Measurements from ENCODE around the gene SLC25A22.

Gene SLC25A22

DNA sequence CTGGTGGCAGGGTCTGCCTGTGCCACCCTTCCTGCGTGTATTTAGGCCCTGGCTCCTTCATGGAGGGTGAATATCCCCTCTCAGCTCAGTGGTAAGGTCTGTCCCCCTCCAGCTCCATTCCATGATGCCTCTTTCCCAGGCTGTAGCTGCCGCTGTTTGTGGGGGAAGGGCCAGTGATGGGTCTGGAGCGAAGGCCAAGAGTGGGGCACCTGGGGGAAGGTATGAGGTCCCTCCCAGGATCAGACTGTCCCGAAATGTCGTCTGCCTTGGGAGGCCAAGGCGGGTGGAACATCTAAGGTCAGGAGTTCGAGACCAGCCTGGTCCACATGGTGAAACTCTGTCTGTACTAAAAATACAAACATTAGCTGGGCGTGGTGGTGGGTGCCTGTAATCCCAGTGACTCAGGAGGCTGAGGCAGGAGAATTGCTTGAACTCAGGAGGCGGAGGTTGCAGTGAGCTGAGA, 35.8 kb upstream of the SLC25A22 start:
- no peak for DNase-seq

DNA sequence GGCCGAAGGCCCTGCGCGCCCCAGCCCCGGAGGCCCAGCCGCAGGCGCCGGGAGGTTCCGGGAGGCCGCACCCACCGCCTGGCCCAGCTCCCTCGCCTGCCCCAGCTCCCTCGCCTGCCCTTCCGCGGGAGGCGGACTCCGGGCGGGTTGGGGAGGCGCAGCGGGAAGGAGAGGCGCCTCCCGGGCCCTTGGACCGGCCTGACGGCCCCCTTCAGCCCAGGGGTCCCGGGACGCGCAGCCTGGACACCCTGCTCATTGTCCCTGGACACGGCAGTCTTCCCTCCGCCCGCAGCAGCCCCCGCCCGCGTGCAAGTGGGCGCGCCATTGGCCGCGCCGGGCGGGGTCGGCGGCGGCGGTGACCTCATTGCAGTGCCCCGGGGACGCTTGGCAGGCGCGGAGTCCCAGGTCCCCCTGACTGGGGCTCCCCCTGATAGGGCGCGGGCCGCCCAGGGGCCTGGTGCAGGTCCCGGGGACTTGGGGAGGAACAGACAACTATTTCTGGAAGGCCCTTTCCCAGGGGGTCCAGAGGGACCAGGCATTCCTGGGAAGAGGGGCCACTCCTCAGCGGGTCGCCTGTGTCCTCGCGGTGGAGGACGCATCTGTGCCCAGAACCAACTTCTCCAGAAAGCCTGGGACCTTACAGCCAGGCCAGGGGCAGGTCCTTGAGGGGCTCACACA, 35.2 kb upstream of the SLC25A22 start:
- peak; percentile 49 for DNase-seq

DNA sequence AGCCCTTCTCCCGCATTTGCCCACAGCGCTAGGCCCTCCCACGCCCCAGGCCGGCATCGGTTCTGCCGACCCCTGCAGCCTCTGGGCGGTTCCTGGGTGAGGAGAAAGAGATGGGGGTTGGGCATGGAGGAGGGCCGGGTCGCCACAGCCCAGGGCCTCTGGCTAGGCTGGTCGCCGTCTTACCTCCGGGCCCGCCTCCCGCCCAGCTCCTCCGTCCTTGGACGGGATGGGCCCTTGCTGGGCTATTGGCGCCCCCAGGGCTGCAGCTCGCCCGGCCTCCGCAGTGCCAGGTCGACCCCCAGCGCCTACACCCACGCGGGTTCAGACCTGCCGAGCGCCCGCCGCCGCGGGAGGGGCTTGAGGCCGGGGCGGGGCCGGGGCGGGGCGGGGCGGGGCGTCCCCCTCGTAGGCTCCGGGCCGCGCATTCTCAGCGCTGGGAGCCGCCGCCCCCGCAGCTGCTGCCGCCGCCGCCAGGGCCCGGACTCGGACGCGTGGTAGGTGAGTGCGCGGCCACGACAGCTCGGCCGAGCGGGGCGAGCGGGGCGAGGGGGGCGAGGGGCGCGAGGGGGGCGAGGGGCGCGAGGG, 34.5 kb upstream of the SLC25A22 start, which contains the start of gene CD151:
Gene CD151 (plus strand): TSS at position 424 of the 585 bp plus-strand sequence. CDS start 3,118 bp downstream, outside the sequence.
- DNase-seq = peak; percentile 63

DNA sequence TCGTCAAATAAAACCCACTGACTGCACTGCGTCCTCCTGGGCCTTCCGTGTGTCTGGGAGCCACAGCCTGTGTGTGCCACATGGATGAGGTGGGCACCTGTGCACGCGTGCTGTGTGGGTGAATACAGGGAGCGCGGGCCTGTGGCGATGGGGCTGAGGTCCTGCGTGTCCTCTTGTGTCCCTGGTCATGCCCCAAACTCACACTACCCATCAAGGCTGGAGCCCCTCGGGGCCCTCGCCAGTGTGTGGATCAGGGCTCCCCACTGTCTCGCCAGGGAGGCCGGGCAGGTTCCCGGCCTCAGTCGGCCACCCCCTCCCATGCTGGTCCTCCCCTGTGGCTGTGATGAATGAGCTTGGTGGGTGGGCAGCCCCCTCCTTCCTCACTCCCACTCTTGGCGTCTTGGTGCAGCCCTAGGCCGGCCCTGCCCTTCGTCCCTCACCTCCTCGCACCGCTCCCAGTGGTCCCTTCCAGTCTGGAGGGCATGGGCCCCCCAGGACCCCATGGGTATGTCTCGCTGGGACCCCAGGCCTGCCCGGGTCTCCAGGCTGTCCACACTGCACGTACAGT, 34.0 kb upstream of the SLC25A22 start:
- no peak for DNase-seq

DNA sequence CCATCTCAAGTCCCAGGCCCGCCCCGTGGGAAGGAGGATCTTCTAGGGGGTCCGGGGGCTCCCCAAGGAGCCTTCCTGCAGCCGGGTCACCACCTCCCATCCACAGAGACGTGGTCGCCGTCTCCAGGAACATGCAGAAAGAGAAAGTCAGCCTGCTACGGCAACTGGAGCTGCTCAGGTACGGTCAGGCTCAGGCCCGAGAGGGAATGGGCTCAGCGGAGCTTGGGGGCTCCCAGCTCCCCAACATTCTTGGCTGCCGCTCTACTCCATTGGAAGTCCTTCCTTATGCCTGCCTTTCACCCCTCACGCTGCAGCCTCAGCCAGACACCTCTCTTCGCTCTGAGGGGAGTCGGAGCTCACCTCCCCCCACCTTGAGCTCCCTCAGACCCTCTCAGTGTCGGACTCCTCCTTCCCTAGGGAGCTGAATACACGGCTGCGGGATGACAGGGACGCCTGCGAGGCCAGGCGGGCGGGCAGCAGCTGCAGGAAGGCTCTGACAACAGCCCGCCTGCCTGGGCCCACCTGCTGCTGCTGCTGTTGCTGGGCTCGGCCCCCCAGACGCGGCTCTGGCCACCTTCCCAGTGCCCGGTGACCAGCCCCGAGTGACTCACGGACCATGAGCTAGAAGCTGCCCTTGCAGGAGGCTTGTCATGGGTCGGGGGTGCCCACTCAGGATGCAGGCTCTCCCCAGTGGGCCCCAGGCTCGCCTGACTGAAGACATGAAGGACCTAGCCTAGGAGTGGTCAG, 33.2 kb upstream of the SLC25A22 start:
- no peak for DNase-seq

DNA sequence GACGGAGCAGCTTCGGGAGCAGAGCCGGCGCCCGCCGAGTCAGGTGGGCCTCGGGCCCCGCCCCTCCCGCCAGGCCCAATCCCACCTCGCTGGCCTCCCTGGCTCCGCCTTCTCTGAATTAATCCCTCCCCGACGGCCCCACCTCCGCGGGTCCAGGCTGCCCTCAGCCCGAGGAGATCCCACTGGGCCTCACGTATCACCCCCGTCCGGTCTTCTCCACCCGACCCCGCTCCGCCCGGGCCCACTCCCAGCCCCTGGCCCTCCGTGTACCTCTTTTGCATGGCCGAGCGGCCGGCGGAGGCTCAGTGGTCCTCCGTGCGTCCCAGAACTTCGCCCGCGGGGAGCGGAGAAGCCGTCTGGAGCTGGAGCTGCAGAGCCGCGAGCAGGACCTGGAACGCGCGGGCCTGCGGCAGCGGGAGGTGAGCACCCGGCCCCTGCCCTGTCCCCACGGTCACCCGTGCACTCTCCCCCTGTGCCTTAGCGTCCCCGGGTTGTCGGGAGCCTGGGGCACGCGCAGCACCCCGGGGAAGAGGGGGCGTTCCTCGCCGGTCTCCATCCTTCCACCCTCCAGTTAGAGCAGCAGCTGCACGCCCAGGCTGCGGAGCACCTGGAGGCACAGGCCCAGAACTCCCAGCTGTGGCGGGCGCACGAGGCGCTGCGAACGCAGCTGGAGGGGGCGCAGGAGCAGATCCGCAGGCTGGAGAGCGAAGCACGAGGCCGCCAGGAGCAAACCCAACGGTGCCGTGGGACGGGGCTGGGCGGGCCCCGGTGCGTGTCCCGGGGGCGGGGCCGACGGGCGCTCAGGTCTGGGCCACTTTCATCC, 32.4 kb upstream of the SLC25A22 start:
- DNase-seq = peak; percentile 71

DNA sequence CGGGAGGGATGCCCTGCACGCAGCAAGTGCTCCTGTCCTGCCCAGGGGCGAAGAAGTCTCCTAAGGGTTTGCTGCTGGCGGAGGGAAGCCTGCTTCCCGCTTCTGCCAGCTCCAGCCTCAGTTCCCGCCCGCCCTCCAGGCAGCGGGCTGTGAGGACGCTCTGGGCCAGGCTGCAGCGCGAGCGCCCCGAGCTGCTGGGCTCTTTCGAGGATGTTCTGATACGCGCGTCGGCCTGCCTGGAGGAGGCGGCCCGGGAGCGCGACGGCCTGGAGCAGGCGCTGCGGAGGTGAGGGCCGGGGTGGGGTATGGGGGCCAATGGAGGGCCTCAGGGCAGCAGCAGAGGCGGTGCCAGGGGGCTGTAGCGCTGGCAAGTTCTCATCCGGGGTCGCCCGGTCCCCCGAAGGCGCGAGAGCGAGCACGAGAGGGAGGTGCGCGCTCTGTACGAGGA, 31.8 kb upstream of the SLC25A22 start:
- no peak for DNase-seq

DNA sequence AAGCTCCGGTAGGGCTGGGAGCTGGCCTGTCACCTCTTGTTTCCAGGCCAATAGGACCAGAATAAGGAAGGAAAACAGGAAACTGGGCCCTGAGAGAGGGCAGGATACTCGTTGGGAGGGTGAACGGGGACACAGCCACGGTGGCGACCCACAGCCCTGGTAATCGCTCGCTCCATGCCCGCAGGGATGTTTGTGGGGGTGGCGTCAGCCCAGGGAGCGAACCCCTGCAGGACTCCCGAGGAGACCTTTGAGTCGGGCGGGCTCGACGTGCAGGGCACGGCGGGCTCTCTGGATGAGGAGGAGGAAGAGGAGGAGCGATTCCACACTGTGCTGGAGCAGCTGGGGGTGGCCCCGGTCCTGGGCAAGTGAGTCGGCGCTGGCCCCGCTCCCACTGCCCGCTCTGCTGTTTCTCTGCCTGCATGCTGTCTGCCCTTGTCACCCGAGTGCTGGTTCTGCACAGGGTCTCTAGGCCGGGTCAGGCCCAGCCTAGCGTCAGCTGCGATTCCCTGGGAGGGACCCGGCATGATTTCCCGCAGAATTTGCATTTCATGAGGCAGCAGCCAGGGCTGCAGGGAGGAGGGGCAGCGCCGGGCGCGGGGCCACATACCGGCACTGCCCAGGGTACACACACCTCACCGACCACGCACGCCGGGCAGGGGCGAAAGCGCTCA, 31.2 kb upstream of the SLC25A22 start:
- DNase-seq = no peak

DNA sequence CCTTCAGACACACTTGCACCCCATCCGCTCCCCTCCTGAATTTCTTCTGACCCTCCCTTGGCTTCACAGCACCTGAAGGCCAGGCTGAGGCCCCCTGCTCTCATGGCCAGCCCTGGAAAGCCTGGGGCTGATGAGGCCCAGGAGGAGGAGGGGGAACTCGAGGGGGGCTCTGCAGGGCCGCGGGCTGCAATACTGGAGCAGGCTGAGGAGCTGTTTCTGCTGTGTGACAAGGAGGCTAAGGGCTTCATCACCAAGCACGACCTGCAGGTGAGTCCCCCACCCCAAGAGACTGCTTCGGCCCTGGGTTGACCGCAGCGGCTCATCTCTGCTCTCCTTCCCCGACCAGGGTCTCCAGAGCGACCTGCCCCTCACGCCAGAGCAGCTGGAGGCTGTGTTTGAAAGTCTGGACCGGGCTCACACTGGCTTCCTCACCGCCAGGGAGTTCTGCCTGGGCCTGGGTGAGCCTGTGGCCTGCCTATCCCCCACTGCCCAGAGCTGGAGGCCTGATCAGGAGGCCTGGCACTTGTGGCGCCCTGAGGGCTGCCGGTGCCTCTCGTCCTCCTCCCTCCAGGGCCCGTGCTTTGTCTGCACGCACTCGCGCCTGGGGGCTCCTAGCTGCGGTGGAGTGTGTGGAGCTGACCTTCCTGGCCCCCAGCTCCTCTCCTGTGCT, 30.6 kb upstream of the SLC25A22 start:
- DNase-seq = no peak

DNA sequence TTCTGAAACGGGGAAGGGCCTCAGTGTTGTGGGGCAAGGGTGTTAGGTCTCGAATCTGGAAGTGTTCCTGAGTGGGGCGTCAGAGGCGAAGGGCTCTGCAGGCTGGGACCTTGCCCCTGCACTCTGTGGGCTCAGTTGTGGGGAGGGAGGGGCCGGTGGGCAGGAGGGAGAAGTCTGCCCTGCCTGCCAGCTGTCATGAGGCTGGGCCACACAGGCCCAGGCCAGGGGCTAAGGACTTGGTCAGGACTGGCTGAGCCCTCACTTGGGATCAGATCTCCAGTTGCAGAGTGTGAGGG, 29.8 kb upstream of the SLC25A22 start, which contains the start of gene CRACR2B:
Gene CRACR2B (plus strand): TSS at position 23 of the 296 bp plus-strand sequence. CDS start 689 bp downstream, outside the sequence.
- DNase-seq = no peak

DNA sequence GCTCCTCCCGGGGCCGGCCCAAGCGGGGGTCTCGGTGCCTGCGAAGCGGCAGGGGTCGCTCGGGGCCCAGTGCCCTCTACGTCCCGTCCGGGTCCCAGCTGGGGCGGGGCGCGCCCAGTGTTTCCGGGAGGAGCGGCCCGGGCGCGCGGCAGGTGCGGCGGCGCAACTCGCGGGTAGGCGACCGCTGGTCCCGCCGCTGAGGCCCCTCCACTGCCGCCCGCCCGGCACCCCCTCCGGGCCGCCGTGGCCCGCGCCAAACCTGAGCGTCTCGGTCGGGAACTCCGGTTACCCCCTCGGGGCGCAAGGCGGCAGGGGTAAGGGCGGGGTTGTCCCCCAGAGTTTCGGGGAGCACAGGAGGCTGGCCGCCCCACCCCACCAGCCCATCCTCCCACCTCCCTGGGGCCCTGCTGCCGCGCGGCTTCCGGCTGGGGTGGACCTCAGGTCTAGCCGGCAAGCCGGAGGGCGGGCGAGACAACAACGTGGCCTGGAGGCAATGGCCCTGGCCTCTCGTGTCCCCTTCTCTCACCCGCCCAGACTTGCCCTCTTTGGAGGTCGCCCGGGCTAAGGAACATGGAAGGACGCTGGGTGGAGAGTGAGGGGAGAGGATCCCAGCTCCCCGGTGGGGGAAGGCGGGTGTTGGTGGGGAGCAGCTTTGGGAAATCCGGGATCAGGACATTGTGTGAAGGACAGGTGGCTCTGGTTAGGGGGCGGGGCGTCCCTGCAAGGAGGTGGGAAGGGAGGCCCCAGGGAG, 29.2 kb upstream of the SLC25A22 start:
- DNase-seq = no peak

DNA sequence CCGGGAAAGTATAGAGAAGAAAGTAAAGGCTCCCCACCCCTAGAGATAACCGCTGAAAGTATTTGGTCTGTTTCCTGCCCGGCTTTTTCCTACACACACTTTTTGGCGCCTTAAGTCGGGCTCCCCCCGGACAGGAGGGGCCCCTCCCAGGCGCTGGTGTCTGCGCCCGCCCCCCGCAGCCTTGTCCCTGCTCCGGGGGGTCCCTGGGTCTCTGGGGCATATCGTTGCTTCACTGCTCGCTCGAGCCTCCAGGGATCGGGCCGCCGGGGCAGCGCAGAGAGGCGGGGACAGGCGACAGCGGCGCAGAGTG, 28.7 kb upstream of the SLC25A22 start:
- DNase-seq = no peak

DNA sequence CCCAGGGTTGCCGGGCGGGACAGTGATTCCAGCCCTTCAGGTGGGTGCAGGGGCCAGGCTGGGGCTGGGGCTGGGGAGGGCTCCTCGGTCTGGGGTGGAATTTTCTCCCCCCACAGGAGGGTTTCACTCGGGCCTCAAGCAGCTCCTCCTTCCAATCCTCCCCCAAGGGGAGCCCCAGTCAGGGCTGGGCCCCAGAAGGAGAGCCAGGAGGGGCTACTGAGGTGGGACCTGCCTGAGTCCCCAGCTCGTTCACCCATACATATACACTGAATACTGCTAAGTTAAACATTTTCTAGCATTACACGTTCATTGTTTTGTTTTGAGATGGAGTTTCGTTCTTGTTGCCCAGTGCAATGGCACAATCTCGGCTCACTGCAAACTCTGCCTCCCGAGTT, 28.1 kb upstream of the SLC25A22 start:
- no peak for DNase-seq

DNA sequence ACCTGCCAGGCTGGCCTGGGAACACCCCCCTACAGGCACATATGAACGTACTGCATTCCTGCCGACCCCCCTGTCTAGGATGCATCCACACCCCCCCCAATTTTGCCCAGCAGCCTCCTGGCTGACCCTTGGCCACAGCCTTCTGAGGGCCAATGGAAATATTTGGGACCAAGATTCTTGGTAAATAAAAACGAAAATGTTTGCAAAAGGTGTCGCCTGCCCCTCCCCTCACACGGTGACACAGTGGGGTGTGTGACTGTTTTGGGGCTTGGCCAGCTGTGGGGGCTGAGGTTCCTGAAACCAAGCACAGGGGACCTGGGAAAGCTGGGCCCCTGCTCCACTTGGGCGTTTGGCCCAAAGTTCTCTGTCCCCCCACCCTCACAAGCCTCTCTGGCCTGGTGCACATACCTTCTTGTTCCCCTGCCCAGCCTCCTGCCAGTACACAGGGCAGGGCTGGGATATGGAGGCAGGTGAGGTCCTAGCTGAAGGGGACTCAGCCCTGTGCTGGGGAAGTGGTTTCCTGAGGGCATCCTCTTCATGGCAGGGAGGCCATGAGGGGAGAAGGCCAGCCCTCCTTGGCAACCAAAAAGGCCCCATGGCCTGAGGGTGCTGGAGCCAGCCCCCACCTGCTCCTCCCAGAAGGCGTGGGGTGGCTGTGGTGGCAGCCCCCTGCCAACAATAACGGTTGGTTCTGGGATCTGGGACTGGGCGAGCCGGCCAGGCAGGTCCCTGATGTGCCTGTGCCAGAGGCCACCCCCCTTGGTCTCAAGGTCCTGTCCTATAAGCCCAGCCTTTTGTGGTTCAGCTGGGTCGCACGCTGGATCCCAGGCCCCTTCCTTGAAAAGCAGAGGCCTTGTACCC, 27.5 kb upstream of the SLC25A22 start:
- no peak for DNase-seq

DNA sequence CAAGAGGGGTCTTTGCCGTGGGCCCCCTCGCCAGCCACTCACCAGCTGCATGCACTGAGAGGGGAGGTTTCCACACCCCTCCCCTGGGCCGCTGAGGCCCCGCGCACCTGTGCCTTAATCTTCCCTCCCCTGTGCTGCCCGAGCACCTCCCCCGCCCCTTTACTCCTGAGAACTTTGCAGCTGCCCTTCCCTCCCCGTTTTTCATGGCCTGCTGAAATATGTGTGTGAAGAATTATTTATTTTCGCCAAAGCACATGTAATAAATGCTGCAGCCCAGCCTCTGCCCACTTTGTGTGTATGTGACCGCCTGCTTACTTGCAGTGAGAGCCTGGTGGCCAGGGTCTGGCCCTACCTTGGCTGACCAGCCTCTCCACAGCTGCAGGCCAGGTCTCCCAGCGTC, 26.9 kb upstream of the SLC25A22 start:
- no peak for DNase-seq

DNA sequence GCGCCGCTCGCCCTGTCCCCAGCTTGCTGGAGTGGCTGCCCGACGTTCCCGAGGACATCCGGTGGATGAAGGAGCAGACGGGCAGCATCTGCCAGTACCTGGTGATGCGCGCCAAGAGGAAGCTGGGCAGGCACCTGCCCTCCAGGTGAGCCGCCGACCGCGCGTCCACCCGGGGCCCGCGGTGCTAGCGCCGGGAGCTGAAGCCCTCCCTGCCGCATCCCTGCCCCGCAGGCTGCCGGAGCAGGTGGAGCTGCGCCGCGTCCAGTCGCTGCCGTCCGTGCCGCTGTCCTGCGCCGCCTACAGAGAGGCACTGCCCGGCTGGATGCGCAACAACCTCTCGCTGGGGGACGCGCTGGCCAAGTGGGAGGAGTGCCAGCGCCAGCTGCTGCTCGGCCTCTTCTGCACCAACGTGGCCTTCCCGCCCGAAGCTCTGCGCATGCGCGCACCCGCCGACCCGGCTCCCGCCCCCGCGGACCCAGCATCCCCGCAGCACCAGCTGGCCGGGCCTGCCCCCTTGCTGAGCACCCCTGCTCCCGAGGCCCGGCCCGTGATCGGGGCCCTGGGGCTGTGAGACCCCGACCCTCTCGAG, 26.3 kb upstream of the SLC25A22 start:
- DNase-seq = no peak

DNA sequence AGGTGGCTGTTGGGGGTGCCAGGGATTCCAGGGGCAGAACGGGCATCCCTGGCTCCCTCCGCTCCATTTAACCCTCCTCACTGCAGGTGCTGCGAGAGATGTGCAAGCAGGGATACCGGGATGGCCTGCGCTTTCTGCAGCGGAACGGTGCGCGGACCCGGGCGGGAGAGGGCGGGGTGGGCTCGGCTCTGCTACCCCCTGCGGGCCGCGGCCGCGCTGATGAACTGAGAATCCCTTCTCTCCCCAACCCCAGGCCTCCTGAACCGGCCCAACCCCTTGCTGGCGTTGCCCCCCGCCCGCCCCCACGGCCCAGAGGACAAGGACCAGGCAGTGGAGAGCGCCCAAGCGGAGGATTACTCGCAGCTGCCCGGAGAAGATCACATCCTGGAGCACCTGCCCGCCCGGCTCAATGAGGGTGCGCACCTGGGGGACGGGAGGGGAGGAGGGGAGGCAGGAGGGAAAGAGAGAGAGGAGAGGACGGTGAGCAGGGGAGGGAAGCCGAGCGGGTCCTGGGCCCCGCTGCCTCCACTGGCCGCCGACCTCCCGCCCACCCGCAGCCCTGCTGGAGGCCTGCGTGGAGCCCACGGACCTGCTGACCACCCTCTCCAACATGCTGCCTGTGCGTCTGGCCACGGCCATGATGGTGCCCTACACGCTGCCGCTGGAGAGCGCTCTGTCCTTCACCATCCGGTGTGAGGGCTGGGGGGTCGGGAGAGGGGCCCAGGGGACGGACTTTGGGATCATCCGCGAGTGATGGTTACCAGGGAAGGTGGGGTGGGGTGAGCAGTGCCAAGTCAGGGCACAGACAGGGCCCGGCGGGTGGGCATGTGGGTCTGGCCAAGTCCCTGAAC, 25.6 kb upstream of the SLC25A22 start:
- DNase-seq = no peak

DNA sequence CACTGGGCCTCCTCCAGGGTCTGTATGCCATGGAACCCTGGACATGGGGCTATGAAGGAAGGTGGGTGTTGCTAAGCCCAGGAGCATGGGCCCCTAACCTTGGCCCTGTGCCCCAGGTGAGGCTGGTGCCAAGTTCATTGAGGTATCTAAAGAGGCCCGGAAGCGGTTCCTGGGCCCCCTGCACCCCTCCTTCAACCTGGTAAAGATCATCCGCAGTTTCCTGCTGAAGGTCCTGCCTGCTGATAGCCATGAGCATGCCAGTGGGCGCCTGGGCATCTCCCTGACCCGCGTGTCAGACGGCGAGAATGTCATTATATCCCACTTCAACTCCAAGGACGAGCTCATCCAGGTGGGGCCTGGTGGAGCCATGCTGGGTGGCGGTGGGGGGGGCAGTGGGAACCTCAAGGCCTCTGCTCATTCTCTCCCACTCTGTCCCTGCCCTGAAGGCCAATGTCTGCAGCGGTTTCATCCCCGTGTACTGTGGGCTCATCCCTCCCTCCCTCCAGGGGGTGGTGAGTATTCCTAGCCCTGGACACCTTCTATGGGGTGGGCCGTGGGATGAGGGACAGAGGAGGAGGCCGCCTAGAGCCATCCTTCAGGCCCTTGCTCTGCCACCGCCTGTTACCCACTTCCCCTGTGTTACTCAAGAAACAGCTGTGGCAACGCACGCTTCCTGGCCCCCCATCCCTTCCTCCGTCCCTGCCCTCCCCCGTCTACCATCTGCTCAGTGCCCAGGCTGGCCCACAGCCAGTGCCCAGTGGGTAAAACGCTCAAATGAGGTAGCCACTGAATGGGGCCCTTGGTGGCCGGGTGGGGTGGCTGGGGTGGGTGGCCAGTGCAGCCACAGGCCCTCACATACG, 23.7 kb upstream of the SLC25A22 start:
- DNase-seq = no peak

All from activated CD4-positive, alpha-beta T cell treated with anti-CD3 and anti-CD28 coated beads for 48 hours (primary cell).